DOHH2 (cell line): Measurements from ENCODE around the gene RASA2.

Source experiments
- H3F3A ChIP-seq: fragments of 200-600 bp; sonication (generic), shearing (Covaris generic); 2 replicates; pipeline ENCODE4 v1.6.0; 2016; ENCODE audit warnings: antibody characterized with exemption, mild to moderate bottlenecking; ENCODE audit not compliant: control insufficient read depth, insufficient read depth
- H3K27ac ChIP-seq: fragments of 200-600 bp; sonication (generic); 2 replicates; pipeline ENCODE4 v1.5.1; 2014; ENCODE audit warnings: low read depth, mild to moderate bottlenecking, low read length, moderate library complexity
- H3K27me3 ChIP-seq: fragments of 200-600 bp; sonication (generic); 2 replicates; pipeline ENCODE4 v1.6.1; 2014; ENCODE audit warnings: mild to moderate bottlenecking, low read length, mixed read lengths; ENCODE audit not compliant: control insufficient read depth
- H3K36me3 ChIP-seq: fragments of 200-600 bp; sonication (generic); 2 replicates; pipeline ENCODE4 v1.6.1; 2014; ENCODE audit warnings: mild to moderate bottlenecking, low read length, moderate library complexity, mixed read lengths; ENCODE audit not compliant: control insufficient read depth
- H3K4me1 ChIP-seq: fragments of 200-600 bp; sonication (generic); 2 replicates; pipeline ENCODE4 v1.6.1; 2014; ENCODE audit warnings: mild to moderate bottlenecking, low read length, mixed read lengths; ENCODE audit not compliant: control insufficient read depth
- H3K4me2 ChIP-seq: fragments of 200-600 bp; sonication (generic); 2 replicates; pipeline ENCODE4 v1.6.0; 2014; ENCODE audit warnings: mild to moderate bottlenecking, low read length, moderate library complexity
- H3K4me3 ChIP-seq: fragments of 200-600 bp; sonication (generic); 2 replicates; pipeline ENCODE4 v1.5.1; 2014; ENCODE audit warnings: mild to moderate bottlenecking, low read length, mixed read lengths
- H3K79me2 ChIP-seq: fragments of 200-600 bp; sonication (generic); 2 replicates; pipeline ENCODE4 v1.6.1; 2014; ENCODE audit warnings: mild to moderate bottlenecking, low read length, mixed read lengths; ENCODE audit not compliant: control insufficient read depth
- H3K9me2 ChIP-seq: fragments of 200-600 bp; sonication (generic); replicated peaks from 2 replicates; pipeline ENCODE4 v1.6.1; 2014; ENCODE audit warnings: mild to moderate bottlenecking, low read length, mixed read lengths; ENCODE audit not compliant: control insufficient read depth
- H3K9me3 ChIP-seq: fragments of 200-600 bp; sonication (generic); 2 replicates; pipeline ENCODE4 v1.6.1; 2014; ENCODE audit warnings: antibody characterized with exemption, low read length, mixed read lengths; ENCODE audit not compliant: control insufficient read depth, insufficient read depth
- H4K20me1 ChIP-seq: fragments of 200-600 bp; sonication (generic); 2 replicates; pipeline ENCODE4 v1.6.0; 2014; ENCODE audit warnings: low read depth, mild to moderate bottlenecking, antibody characterized with exemption, low read length, moderate library complexity; ENCODE audit not compliant: control insufficient read depth, insufficient read depth
- CTCF ChIP-seq: fragments of 200-600 bp; sonication (generic); IDR thresholded peaks from one replicate; pipeline ENCODE4 v1.5.1; 2014; ENCODE audit warnings: antibody characterized with exemption, mild to moderate bottlenecking, low read depth, low read length; ENCODE audit not compliant: poor library complexity, severe bottlenecking
- EZH2phosphoT487 ChIP-seq: fragments of 200-600 bp; sonication (generic); IDR thresholded peaks from 2 replicates; pipeline ENCODE4 v1.6.1; 2017; ENCODE audit warnings: borderline replicate concordance, mild to moderate bottlenecking, antibody characterized with exemption, low read length, moderate library complexity, mixed read lengths

The RASA2 gene

GRCh38 chr3:141523615-141524375 lies 37.0 kb downstream of the RASA2 start:
- H3K27me3 ChIP-seq: no peaks in the 10 kb centered on the region
- H3K4me3 ChIP-seq: no peak overlapping the region
- no peaks in the 10 kb centered on the region for H3F3A ChIP-seq
- H3K27ac ChIP-seq: no peak overlapping the region
- H3K4me1 ChIP-seq: peaks cover 45% of the 10 kb centered on the region
- no peaks in the 10 kb centered on the region for H3K9me3 ChIP-seq
- H3K9me2 ChIP-seq: no peaks in the 10 kb centered on the region
- H3K36me3 ChIP-seq: peaks cover 31% of the 10 kb centered on the region
- TF ChIP-seq EZH2phosphoT487 (no peak), CTCF (no peak)
- no peaks in the 10 kb centered on the region for H4K20me1 ChIP-seq
- peaks cover 3% of the 10 kb centered on the region; the same call in 1 of the 2 replicates for H3K79me2 ChIP-seq
- no peak overlapping the region for H3K4me2 ChIP-seq

GRCh38 chr3:141524988-141525387 lies 38.2 kb downstream of the RASA2 start:
- Histone ChIP-seq H3K27ac (no peak overlapping the region), H3K27me3 (no peaks in the 10 kb centered on the region), H3K79me2 (peaks cover 3% of the 10 kb centered on the region; the same call in 1 of the 2 replicates), H3K4me3 (no peak overlapping the region), H3K36me3 (peaks cover 31% of the 10 kb centered on the region), H3F3A (no peaks in the 10 kb centered on the region), H4K20me1 (no peaks in the 10 kb centered on the region), H3K9me3 (no peaks in the 10 kb centered on the region), H3K4me1 (peaks cover 56% of the 10 kb centered on the region), H3K9me2 (no peaks in the 10 kb centered on the region), H3K4me2 (no peak overlapping the region)
- no peak for TF ChIP-seq EZH2phosphoT487
- TF ChIP-seq CTCF: no peak

- peaks cover 62% of the 10 kb centered on the region for H3K4me1 ChIP-seq
- peaks cover 3% of the 10 kb centered on the region; the same call in 1 of the 2 replicates for H3K79me2 ChIP-seq
- H4K20me1 ChIP-seq: no peaks in the 10 kb centered on the region
- H3K36me3 ChIP-seq: peaks cover 34% of the 10 kb centered on the region
- no peak overlapping the region for H3K27ac ChIP-seq
- no peak overlapping the region for H3K4me2 ChIP-seq
- H3K9me3 ChIP-seq: no peaks in the 10 kb centered on the region
- no peaks in the 10 kb centered on the region for H3F3A ChIP-seq
- no peaks in the 10 kb centered on the region for H3K27me3 ChIP-seq
- H3K4me3 ChIP-seq: no peak overlapping the region
- no peaks in the 10 kb centered on the region for H3K9me2 ChIP-seq
- TF ChIP-seq EZH2phosphoT487 (no peak), CTCF (no peak)
These were observed 39.0 kb downstream of the RASA2 start for GRCh38 chr3:141525814-141526213.
